Measurements from ENCODE around the gene KLB.
"Not testable (repeated sequence)": the region's sequence is repeated elsewhere in the genome, so short reads cannot be mapped to it uniquely, and the experiment has no call there.

The KLB gene
- 0 to 0.10 reads per million in 2 donors for total RNA-seq

GRCh38 chr4:39406763-39407583 is at the start of gene KLB:
Gene KLB (plus strand): TSS chr4:39406930. CDS start chr4:39406950, 20 bp downstream.
- no peak for DNase-seq

- DNase-seq, result no peak
These were observed 49.7 kb upstream of the KLB start for GRCh38 chr4:39357002-39357401.

- DNase-seq, result not testable (repeated sequence)
These were observed 46.1 kb upstream of the KLB start for GRCh38 chr4:39360611-39361010.

- no peak for DNase-seq
These were observed 43.9 kb upstream of the KLB start for GRCh38 chr4:39362827-39363226.

GRCh38 chr4:39363773-39364393 is 42.8 kb upstream of the KLB start:
- DNase-seq, result no peak

GRCh38 chr4:39365360-39365759 is 41.4 kb upstream of the KLB start:
- no peak for DNase-seq

- peak; percentile 93 for DNase-seq
These were observed 40.6 kb upstream of the KLB start, which contains the start of gene RFC1 for GRCh38 chr4:39365830-39366771. Gene RFC1 (minus strand): TSS chr4:39366362. CDS start chr4:39366241, 121 bp downstream.

GRCh38 chr4:39367166-39367565 is 39.6 kb upstream of the KLB start:
- DNase-seq, result no peak

GRCh38 chr4:39369301-39369700 is 37.4 kb upstream of the KLB start:
- no peak for DNase-seq

GRCh38 chr4:39371209-39371608 is 35.5 kb upstream of the KLB start:
- not testable (repeated sequence) for DNase-seq

- DNase-seq, result no peak
These were observed 31.3 kb upstream of the KLB start for GRCh38 chr4:39375478-39375877.

- DNase-seq, result no peak
These were observed 23.0 kb upstream of the KLB start for GRCh38 chr4:39383690-39384089.

- no peak for DNase-seq
These were observed 22.2 kb upstream of the KLB start for GRCh38 chr4:39384563-39384962.

- no peak for DNase-seq
These were observed 16.1 kb upstream of the KLB start for GRCh38 chr4:39390603-39391002.

GRCh38 chr4:39394706-39395105 is 12.0 kb upstream of the KLB start:
- no peak for DNase-seq

GRCh38 chr4:39401640-39402039 is 5.1 kb upstream of the KLB start:
- not testable (repeated sequence) for DNase-seq

- no peak for DNase-seq
These were observed 805 bp downstream of the KLB start for GRCh38 chr4:39407584-39407885.

- DNase-seq, result no peak
These were observed 3.7 kb downstream of the KLB start for GRCh38 chr4:39410415-39410814.

- DNase-seq, result not testable (repeated sequence)
These were observed 4.8 kb downstream of the KLB start for GRCh38 chr4:39411561-39411960.

GRCh38 chr4:39415678-39416283 is 9.1 kb downstream of the KLB start:
- DNase-seq, result no peak

- no peak for DNase-seq
These were observed 15.5 kb downstream of the KLB start for GRCh38 chr4:39422247-39422646.

- not testable (repeated sequence) for DNase-seq
These were observed 18.6 kb downstream of the KLB start for GRCh38 chr4:39425297-39425696.

- no peak for DNase-seq
These were observed 20.0 kb downstream of the KLB start for GRCh38 chr4:39426728-39427127.
